KMS-11 (cell line): Measurements from ENCODE around the gene LY6G6F.

Experiments
- H2AFZ ChIP-seq: fragments of 200-600 bp; sonication (generic); 2 replicates; pipeline ENCODE4 v1.6.1; 2016; ENCODE audit warnings: antibody characterized with exemption, mixed run types, low read depth
- H3K27ac ChIP-seq: fragments of 200-600 bp; sonication (generic); 2 replicates; pipeline ENCODE4 v1.6.1; 2016; ENCODE audit warnings: mild to moderate bottlenecking, mixed run types
- H3K27me3 ChIP-seq: fragments of 200-600 bp; sonication (generic); 2 replicates; pipeline ENCODE4 v1.6.1; 2017; ENCODE audit warnings: mild to moderate bottlenecking, low read depth, mixed run types, moderate library complexity; ENCODE audit not compliant: insufficient read depth
- H3K36me3 ChIP-seq: fragments of 200-600 bp; sonication (generic); 2 replicates; pipeline ENCODE4 v1.6.1; 2017; ENCODE audit warnings: mild to moderate bottlenecking, mixed run types; ENCODE audit not compliant: insufficient read depth
- H3K4me1 ChIP-seq: fragments of 200-600 bp; sonication (generic); 2 replicates; pipeline ENCODE4 v1.6.1; 2016; ENCODE audit warnings: mild to moderate bottlenecking, low read depth, mixed run types; ENCODE audit not compliant: poor library complexity, severe bottlenecking
- H3K4me2 ChIP-seq: fragments of 200-600 bp; sonication (generic); 2 replicates; pipeline ENCODE4 v1.7.0; 2016; ENCODE audit warnings: mild to moderate bottlenecking, mixed run types
- H3K4me3 ChIP-seq: fragments of 200-600 bp; sonication (generic); IDR thresholded peaks from 2 replicates; pipeline ENCODE4 v1.6.1; 2017; ENCODE audit warnings: low read depth, low read length, mixed read lengths; ENCODE audit not compliant: insufficient read depth
- H3K79me2 ChIP-seq: fragments of 200-600 bp; sonication (generic); 2 replicates; pipeline ENCODE4 v1.6.1; 2016; ENCODE audit warnings: low read depth, mixed run types; ENCODE audit not compliant: insufficient read depth
- H3K9ac ChIP-seq: fragments of 200-600 bp; sonication (generic); 2 replicates; pipeline ENCODE4 v1.6.1; 2016; ENCODE audit warnings: mild to moderate bottlenecking, mixed run types
- H4K20me1 ChIP-seq: fragments of 200-600 bp; sonication (generic); 2 replicates; pipeline ENCODE4 v1.6.1; 2016; ENCODE audit warnings: mild to moderate bottlenecking, mixed run types; ENCODE audit not compliant: insufficient read depth
- CTCF ChIP-seq: fragments of 200-600 bp; sonication (generic); conservative IDR thresholded peaks from 2 replicates; pipeline ENCODE4 v1.6.1; 2017; ENCODE audit warnings: low read depth, mild to moderate bottlenecking, antibody characterized with exemption, low read length, moderate library complexity, mixed read lengths

The LY6G6F gene

GRCh38 chr6:31720196-31720770 lies 13.6 kb downstream of the LY6G6F start:
- H3K27ac ChIP-seq, result no peak overlapping the region
- no peaks in the 10 kb centered on the region for H3K36me3 ChIP-seq
- H3K4me3 ChIP-seq, result no peak overlapping the region
- no peaks in the 10 kb centered on the region for H3K4me1 ChIP-seq
- no peak overlapping the region for H3K4me2 ChIP-seq
- no peaks in the 10 kb centered on the region for H3K79me2 ChIP-seq
- H2AFZ ChIP-seq, result no peak overlapping the region
- TF ChIP-seq CTCF, result no peak
- H3K9ac ChIP-seq, result no peak overlapping the region
- no peaks in the 10 kb centered on the region for H4K20me1 ChIP-seq
- H3K27me3 ChIP-seq, result no peaks in the 10 kb centered on the region; the same call in 1 of the 2 replicates

- Histone ChIP-seq H3K4me3 (no peak within 1 kb of the TSS), H3K27me3 (no peaks in the 10 kb centered on the region; the same call in 1 of the 2 replicates), H3K27ac (no peak within 1 kb of the TSS), H3K4me1 (no peaks in the 10 kb centered on the region), H3K36me3 (no peaks in the 10 kb centered on the region), H4K20me1 (no peaks in the 10 kb centered on the region), H2AFZ (no peak within 1 kb of the TSS), H3K9ac (no peak within 1 kb of the TSS), H3K79me2 (no peaks in the 10 kb centered on the region), H3K4me2 (no peak within 1 kb of the TSS)
- no peak for TF ChIP-seq CTCF
Measured at GRCh38 chr6:31721351-31722020, 14.8 kb downstream of the LY6G6F start, which contains the start of gene LY6G6C. Gene LY6G6C, minus strand, starts transcription at chr6:31721746. Its CDS starts 67 bp downstream, at chr6:31721679.

- no peak overlapping the region for H2AFZ ChIP-seq
- no peak overlapping the region for H3K9ac ChIP-seq
- no peak overlapping the region for H3K27ac ChIP-seq
- H3K79me2 ChIP-seq, result no peaks in the 10 kb centered on the region
- no peak for TF ChIP-seq CTCF
- H3K4me2 ChIP-seq, result no peak overlapping the region
- no peaks in the 10 kb centered on the region for H3K36me3 ChIP-seq
- no peaks in the 10 kb centered on the region for H3K4me1 ChIP-seq
- H3K4me3 ChIP-seq, result no peak overlapping the region
- H4K20me1 ChIP-seq, result no peaks in the 10 kb centered on the region
- no peaks in the 10 kb centered on the region; the same call in 1 of the 2 replicates for H3K27me3 ChIP-seq
Measured at GRCh38 chr6:31722173-31722572, 15.5 kb downstream of the LY6G6F start.

GRCh38 chr6:31723245-31723979 lies 16.7 kb downstream of the LY6G6F start, which contains the start of gene MPIG6B:
Gene MPIG6B, plus strand, starts transcription at chr6:31723373. Its CDS starts 11 bp downstream, at chr6:31723384.
- Histone ChIP-seq H2AFZ (no peak within 1 kb of the TSS), H3K4me1 (peaks cover 6% of the 10 kb centered on the region), H3K79me2 (no peaks in the 10 kb centered on the region), H3K27me3 (no peaks in the 10 kb centered on the region; the same call in 1 of the 2 replicates), H3K27ac (no peak within 1 kb of the TSS), H4K20me1 (no peaks in the 10 kb centered on the region), H3K4me2 (no peak within 1 kb of the TSS), H3K4me3 (no peak within 1 kb of the TSS), H3K36me3 (no peaks in the 10 kb centered on the region), H3K9ac (no peak within 1 kb of the TSS)
- no peak for TF ChIP-seq CTCF
